Natural killer cell (primary cell): ENCODE data around the gene SLC6A3. TPM values are rescaled to one million over a fixed set of nuclear protein-coding genes. Genes with fewer than 3 reads are reported as not detected.
A peak's percentile ranks its signal among the peaks of the same experiment; 100 is the strongest.

ENCODE experiments used
- ATAC-seq, 3 donors: fragments of 150-1000 bp in 2 of 3; fragments of 200-7000 bp in 1 of 3; cut with Tn5 transposase; 1 replicate in 1 of 3; 2 replicates in 2 of 3; pipeline ENCODE4 v1.10.0; 2021; ENCODE audit warnings: mild to moderate bottlenecking in 2 of 3, moderate library complexity in 2 of 3
- DNase-seq, 2 donors: peaks; one replicate each; pipeline versions ENCODE4 v3.0.0 to v3.0.0-alpha.2; 2013 to 2021; ENCODE audit warnings: mixed read lengths in 1 of 2
- H3K27ac ChIP-seq: one replicate; pipeline ENCODE4 v1.5.1; 2013; ENCODE audit warnings: mild to moderate bottlenecking, low read length
- H3K27me3 ChIP-seq: one replicate; pipeline ENCODE4 v1.6.1; 2013; ENCODE audit warnings: low read length; ENCODE audit not compliant: control insufficient read depth, insufficient read depth
- H3K36me3 ChIP-seq: one replicate; pipeline ENCODE4 v1.6.1; 2013; ENCODE audit warnings: low read length; ENCODE audit not compliant: control insufficient read depth, insufficient read depth
- H3K4me1 ChIP-seq: one replicate; pipeline ENCODE4 v1.6.1; 2013; ENCODE audit warnings: low read length; ENCODE audit not compliant: control insufficient read depth, insufficient read depth
- H3K4me3 ChIP-seq: one replicate; pipeline ENCODE4 v1.5.1; 2013; ENCODE audit warnings: low read length
- H3K9me3 ChIP-seq: one replicate; pipeline ENCODE4 v1.6.1; 2013; ENCODE audit warnings: low read length; ENCODE audit not compliant: control insufficient read depth, insufficient read depth
- H3K27ac Mint-ChIP-seq, 2 donors: one replicate each; pipeline ENCODE4 v1.8.0; 2022; ENCODE audit warnings: mild to moderate bottlenecking in 2 of 2, mixed read lengths in 2 of 2, moderate library complexity in 1 of 2
- H3K27me3 Mint-ChIP-seq, 2 donors: one replicate each; pipeline ENCODE4 v1.8.0; 2022; ENCODE audit warnings: low read depth in 2 of 2, mixed read lengths in 2 of 2
- H3K36me3 Mint-ChIP-seq: one replicate; pipeline ENCODE4 v1.8.0; 2022; ENCODE audit warnings: mixed read lengths
- H3K4me1 Mint-ChIP-seq, 2 donors: one replicate each; pipeline ENCODE4 v1.8.0; 2022; ENCODE audit warnings: mixed read lengths in 2 of 2
- H3K4me3 Mint-ChIP-seq: one replicate; pipeline ENCODE4 v1.8.0; 2022; ENCODE audit warnings: mild to moderate bottlenecking, moderate library complexity, mixed read lengths
- H3K9me3 Mint-ChIP-seq, 2 donors: one replicate each; pipeline ENCODE4 v1.8.0; 2022; ENCODE audit warnings: mixed read lengths in 2 of 2
- CTCF ChIP-seq: fragments of 200-600 bp; IDR thresholded peaks from one replicate; pipeline ENCODE4 v1.8.0; 2022; ENCODE audit warnings: antibody characterized with exemption
- WGBS: methylation state at CpG from one replicate; pipeline ENCODE4 v1.1.7; 2013; ENCODE audit warnings: missing lambda C conversion rate; ENCODE audit not compliant: insufficient coverage; 5-methylcytosine and 5-hydroxymethylcytosine counted together
- intact Hi-C: fragments of 100-400 bp; cut with micrococcal nuclease; formaldehyde crosslinking; loops from one replicate; pipeline ENCODE4 v1.14.2; 2022
- total RNA-seq, 4 donors: library from RNA; stranded (reverse); fragments of 120-200 nt in 1 of 4; gene quantifications; one replicate each; pipeline versions ENCODE4 v1.2.3 to v1.2.4, GENCODE V29; 2013 to 2022

Gene SLC6A3
- total RNA-seq, 3 donors from 2014 or later (not counting 1 experiment from before 2014, with no cell fraction given), result not detected

DNA sequence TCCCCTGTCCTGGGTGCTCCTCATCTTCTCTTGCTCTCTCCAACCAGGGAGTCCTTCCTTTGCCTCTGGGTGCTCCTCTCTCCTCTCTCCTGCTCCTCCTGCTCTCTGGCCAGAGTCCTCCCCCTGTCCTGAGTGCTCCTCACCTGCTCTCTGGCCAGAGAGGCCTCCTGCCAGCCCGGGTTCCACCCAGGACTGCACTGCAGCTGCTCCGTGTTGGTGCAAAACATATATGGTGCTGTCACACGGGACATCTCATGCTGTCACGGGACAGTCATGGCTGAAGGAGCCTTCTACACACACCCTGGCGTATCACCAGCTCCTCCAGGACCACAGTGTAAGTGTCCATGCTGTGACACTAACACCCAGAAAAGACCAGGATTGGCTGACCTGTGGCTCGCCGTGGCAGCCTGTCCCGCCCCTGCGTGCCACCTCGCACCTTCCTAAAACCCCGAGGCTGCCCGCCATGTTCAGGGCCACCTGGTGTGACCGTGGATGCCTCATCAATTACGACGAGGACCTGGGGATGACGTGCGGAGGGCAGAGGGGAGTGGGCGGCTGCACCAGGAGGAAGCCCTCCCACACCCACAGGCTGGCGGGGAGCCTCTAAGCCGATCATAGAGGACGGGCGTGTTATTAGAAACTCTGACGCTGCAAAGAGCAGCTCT, 27.9 kb upstream of the SLC6A3 start:
- no peaks in the 10 kb centered on the region for H3K27me3 ChIP-seq
- H3K4me1 ChIP-seq, result no peaks in the 10 kb centered on the region
- no peak for TF ChIP-seq CTCF
- Mint-ChIP-seq H3K9me3 (no peaks in the 10 kb centered on the region), H3K36me3 (no peaks in the 10 kb centered on the region), H3K27ac (peak overlapping the region in 1 of 2 donors; percentile 66), H3K27me3 (no peaks in the 10 kb centered on the region), H3K4me1 (peaks cover 12 to 21% of the 10 kb centered on the region in 2 donors), H3K4me3 (no peak overlapping the region)
- no peak for DNase-seq
- H3K36me3 ChIP-seq, result peaks cover 83% of the 10 kb centered on the region
- H3K9me3 ChIP-seq, result no peaks in the 10 kb centered on the region
- ATAC-seq, result no peak
- no peak overlapping the region for H3K4me3 ChIP-seq
- no peak overlapping the region for H3K27ac ChIP-seq
- intact Hi-C loops, result no loop called here
- WGBS, result 97% methylated on average over 23 of the region's 23 CpGs

DNA sequence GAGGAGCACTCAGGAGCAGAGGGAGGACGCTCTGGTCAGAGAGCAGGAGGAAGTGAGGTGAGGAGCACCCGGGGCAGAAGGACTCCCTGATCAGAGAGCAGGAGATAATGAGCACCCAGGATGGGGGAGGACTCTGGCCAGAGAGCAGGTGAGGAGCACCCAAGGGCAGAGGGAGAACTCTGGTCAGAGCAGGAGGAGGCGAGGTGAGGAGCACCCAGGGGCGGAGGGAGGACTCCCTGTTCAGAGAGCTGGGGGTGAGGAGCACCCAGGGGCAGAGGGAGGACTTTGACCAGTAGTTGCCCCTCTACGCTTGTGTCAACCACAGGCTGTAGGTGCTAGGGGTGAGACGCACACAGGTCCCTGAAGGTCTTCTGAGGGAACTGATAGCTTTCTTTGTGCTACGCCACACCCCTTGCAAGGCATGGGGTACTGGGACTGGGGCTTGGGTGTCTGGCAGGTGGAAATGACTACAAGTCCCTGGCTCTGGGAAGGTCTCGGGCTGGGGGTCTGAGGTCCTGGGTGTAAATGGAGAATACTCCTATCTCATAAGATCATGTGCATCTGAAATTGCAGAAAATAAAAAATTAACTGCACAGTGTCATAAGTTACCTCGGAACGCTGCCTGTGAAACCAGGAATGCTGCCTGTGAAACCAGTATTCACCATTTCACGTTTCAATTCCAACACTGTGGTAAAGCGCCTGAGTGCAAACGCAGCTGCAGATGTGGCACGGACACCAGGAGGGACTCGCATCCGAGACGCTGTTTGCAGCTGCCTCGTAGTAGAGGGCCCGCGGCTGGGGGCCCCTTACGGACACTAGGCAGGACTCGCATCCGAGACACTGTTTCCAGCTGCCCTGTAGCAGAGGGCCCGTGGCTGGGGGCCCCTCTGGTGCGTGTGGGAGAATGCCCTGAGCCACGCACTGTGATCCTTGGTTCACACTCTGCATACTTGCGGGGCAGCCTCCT, 27.0 kb upstream of the SLC6A3 start:
- Histone ChIP-seq H3K27ac (no peak overlapping the region), H3K4me3 (no peak overlapping the region), H3K9me3 (no peaks in the 10 kb centered on the region), H3K4me1 (no peaks in the 10 kb centered on the region), H3K36me3 (peaks cover 81% of the 10 kb centered on the region), H3K27me3 (no peaks in the 10 kb centered on the region)
- Mint-ChIP-seq H3K27me3 (no peaks in the 10 kb centered on the region), H3K36me3 (no peaks in the 10 kb centered on the region), H3K9me3 (no peaks in the 10 kb centered on the region), H3K27ac (peak overlapping the region; percentile 66 to 85), H3K4me3 (no peak overlapping the region), H3K4me1 (peaks cover 14 to 23% of the 10 kb centered on the region in 2 donors)
- ATAC-seq (no peak), DNase-seq (no peak)
- WGBS, result 95% methylated on average over 27 of the region's 27 CpGs
- TF ChIP-seq CTCF, result no peak
- intact Hi-C loops, result no loop called here

GRCh38 chr5:1471240-1471853, 26.1 kb upstream of the SLC6A3 start:
- H3K27ac Mint-ChIP-seq, result peak overlapping the region; percentile 66 to 85
- intact Hi-C loops, result no loop called here

More at GRCh38 chr5:1471240-1471853, 26.1 kb upstream of the SLC6A3 start:
- H3K27me3 ChIP-seq, result no peaks in the 10 kb centered on the region
- 92% methylated on average over 8 of the region's 8 CpGs for WGBS
- peaks cover 76% of the 10 kb centered on the region for H3K36me3 ChIP-seq
- TF ChIP-seq CTCF, result no peak
- Mint-ChIP-seq H3K36me3 (no peaks in the 10 kb centered on the region), H3K4me1 (peaks cover 14 to 23% of the 10 kb centered on the region in 2 donors), H3K27me3 (no peaks in the 10 kb centered on the region), H3K9me3 (no peaks in the 10 kb centered on the region), H3K4me3 (no peak overlapping the region)
- ATAC-seq (no peak), DNase-seq (no peak)
- H3K4me3 ChIP-seq, result no peak overlapping the region
- no peak overlapping the region for H3K27ac ChIP-seq
- H3K4me1 ChIP-seq, result no peaks in the 10 kb centered on the region
- no peaks in the 10 kb centered on the region for H3K9me3 ChIP-seq
